Right hindlimb (tissue), 1 donor: Measurements from ENCODE around the gene TUBB1.
"Not testable (repeated sequence)": the region's sequence is repeated elsewhere in the genome, so short reads cannot be mapped to it uniquely, and the experiment has no call there.

Experiments
- DNase-seq: peaks from one replicate; pipeline ENCODE4 v3.0.0-alpha.2; 2018

TUBB1 gene

DNA sequence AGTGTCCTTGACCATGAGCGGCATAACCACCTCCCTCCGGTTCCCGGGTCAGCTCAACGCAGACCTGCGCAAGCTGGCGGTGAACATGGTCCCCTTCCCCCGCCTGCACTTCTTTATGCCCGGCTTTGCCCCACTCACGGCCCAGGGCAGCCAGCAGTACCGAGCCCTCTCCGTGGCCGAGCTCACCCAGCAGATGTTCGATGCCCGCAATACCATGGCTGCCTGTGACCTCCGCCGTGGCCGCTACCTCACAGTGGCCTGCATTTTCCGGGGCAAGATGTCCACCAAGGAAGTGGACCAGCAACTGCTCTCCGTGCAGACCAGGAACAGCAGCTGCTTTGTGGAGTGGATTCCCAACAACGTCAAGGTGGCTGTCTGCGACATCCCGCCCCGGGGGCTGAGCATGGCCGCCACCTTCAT, 4.9 kb downstream of the TUBB1 start:
- no peak for DNase-seq

DNA sequence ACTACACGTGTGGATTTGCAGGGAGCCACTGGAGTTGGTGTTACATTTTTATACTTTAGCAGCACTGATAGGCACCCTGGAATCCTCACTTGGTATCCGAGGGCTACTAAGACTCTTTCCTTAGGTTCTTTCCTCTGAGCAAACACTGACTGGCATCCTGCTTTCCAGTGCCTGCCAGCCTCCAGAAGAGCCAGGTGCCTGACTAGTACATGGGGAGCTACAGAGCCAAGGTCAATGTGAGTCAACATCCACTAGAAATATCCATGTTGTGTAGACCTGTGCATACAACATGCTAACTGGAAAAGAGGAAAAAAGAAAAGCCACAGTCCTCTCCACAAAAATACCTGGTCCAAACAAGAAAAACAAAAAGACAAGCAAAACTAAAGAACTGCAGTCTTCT, 5.9 kb downstream of the TUBB1 start:
- no peak for DNase-seq

DNA sequence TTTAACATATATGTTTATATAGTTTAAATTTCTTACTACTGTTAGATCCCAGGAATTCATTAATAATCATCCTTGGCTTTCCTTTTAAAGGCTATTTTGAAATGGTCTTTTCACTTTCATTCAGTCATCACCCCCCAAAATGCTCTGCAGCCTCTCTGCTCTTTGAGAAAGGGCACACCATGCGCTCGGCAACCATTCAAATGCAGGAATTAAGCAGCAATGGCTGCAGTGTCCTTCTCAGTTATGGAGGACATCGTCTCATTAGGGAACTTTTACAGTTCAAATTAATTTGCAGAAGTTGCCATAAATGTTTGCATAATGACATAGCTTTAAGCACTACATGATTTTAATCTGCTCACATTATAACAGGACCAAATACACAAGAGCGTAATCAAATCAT, 6.3 kb downstream of the TUBB1 start:
- no peak for DNase-seq

DNA sequence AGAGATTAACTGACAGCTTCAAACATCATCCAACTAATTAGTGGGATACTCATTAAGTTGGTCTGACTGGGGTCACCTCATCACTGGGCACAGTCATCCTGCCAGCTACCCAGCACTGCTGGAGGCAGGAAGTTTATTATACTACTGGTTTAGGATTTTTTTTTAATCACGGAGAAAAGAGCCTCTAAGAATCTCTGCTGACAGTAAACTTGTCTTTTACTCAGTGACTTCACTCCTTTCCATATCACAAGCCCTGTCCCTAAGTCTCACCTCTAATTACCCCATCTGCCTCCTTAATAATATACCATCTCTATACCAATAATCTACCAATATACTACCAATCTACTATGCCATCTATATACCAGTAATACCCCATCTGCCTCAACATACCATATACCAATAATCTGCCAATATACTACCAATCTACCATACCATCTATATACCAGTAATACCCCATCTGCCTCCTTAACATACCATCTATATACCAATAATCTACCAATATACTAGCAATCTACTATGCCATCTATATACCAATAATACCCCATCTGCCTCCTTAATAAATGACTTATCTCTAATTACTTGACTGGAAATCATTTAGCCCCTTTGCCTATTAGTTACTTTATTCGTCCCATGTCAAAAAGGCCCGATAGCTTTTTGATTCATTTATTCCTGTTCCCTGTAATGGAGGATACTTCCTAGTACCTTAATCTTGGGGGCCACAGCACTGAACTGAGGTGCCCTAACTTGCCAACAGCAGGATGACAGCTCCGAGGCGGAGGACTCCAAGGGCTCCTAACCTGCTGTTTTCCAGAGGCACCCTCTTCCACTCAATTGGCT, 7.9 kb downstream of the TUBB1 start:
- no peak for DNase-seq

DNA sequence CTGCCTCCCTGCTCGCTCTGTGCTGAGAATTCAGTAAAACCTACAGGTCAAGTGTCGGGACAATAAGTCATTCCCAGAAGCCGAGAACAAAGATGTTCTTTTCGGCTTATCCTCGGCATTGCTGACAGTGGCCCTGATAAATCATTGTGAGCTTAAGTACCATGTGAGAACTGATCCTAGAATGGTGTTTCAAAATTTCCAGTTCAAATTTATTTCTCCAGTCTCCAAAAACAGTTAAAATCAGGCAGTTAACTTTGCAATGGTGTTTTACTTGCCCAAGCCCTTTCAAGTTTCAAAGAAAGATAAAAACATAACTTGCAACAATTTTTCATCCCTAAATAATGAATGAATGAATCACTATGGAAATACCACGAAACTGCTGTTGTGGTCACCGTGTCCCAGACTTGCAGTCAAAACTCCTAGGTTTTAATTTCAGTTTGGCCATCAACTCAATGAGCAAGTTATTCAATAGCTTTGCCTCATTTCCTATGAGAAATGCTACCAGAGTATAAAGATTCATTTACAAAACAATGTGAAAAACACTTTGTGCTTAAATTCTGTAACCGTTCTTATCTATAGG, 8.6 kb downstream of the TUBB1 start:
- no peak for DNase-seq

GRCh38 chr20:59028812-59029211, 9.6 kb downstream of the TUBB1 start:
- DNase-seq, result no peak

GRCh38 chr20:59030911-59031563, 11.8 kb downstream of the TUBB1 start:
- no peak for DNase-seq

DNA sequence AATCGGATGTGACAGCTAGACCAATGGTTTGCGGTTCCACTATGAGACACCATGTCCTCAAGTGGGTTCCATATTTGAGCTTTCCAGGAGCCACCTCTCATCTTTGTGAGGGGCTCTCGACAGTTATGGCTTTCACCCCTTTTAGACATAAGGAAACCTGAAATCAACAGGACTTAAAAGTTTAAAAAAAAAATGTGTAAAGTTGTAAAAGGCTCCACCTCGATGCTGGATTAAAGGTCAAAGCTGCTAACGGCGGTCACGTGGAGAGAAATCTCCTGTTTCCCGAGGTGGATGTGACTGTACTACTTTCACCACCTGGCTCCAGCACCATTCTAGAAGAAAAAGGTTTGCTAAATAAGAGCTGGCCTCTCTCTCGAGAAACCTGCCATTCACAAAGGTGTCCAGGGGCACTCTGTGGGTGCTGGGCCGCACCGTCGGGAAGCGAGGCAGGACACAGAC, 12.4 kb downstream of the TUBB1 start:
- no peak for DNase-seq

DNA sequence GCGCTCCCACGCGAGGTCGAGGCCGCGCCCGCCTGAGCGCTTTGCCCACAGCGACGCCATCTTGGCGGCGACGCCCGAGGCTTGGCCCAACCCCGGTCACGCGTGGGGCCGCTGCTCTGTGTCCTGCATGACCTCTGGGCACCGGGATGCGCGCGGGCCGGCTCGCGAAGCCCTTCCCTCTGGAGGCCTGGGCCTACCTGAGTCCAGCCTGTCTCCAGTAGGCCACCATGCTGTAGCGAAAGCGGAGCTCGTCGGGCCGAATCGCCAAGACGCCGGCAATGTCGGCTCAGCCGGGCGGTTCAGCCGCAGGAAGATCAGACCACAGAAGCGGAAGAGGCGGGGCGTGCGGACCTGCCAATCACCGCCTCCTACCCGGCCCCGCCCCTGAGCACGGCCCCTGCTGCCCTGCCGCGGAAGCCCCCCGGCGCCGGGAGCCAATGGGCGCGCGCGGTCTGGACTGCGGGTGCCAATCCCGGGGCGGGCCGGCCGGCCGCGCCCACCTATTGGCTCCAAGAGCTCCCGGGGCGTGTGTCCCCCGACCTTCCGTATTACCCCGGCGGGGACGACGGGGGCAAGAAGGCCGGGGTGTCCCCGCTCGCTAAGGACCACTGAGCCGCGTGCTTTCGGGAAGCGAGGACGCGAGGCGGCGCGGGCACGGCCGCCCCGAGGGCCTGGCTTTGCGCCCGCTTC, 12.9 kb downstream of the TUBB1 start, which contains the start of gene ATP5F1E:
Gene ATP5F1E, minus strand, starts transcription at position 313 of the 690 bp plus-strand sequence. Its CDS starts 84 bp downstream, at position 229.
- DNase-seq, result peak; percentile 98

DNA sequence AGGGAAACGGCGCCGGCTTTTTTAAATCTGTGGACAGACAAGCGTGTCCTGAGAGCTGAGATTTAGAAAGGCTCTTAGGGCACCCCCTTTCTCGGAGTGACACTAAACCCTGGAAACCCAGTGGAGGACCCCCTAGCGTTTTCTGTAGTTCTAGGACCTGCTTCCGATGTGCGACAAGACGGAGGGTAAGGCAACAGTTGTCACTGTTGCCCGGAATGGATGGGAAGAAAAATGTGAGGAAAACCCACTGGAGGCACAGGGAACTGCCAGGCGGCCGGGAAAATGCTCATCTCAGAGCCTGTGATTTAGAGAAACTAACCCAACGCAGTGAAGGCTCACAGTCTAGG, 13.5 kb downstream of the TUBB1 start:
- no peak for DNase-seq

- DNase-seq, result no peak
Measured at GRCh38 chr20:59033093-59033492, 13.9 kb downstream of the TUBB1 start.

DNA sequence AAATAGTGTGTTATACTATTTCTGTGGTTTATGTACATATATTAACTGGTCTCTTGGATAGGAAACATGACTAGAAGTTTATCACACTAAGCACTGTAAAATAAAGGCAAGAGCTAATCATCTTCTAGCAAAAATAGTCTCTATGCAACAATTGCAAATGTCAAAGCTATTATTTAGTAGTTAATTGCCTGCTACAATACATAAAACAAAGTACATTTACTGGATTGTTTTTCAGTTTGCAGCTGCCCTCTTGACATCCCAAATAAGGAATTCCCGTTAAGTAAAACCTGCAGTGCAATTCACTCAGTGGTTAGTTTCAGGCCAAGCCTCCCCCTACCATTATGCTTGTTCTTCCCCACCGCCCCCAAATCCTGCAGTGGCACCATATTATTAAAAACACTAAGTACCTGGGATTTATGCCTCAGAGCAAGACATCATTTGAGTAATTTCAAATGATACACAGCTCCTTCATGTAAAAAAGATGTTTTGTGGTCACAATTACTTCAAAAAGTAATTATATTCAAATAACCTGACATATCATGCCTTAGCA, 14.5 kb downstream of the TUBB1 start:
- no peak for DNase-seq

DNA sequence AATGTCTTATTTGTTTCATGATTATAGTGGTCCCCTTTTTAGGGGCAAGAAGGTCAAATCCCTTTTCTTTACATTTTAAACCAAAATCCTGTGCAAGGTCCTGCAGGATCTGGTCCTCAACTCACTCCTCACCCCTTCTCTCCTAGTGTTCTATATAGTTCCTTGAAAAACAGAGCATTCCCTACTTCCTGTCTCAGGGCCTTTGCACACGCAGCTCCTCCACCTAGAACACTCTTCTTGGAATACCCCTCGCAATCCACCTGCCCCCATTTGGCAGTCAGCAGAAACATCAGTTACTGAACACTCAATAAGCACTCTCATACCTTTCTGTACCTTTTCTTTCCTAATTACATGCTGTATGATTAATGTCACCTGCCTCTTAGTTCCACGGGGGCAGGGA, 16.2 kb downstream of the TUBB1 start:
- DNase-seq, result no peak

- DNase-seq, result no peak
Measured at GRCh38 chr20:59037386-59037785, 18.2 kb downstream of the TUBB1 start.

DNA sequence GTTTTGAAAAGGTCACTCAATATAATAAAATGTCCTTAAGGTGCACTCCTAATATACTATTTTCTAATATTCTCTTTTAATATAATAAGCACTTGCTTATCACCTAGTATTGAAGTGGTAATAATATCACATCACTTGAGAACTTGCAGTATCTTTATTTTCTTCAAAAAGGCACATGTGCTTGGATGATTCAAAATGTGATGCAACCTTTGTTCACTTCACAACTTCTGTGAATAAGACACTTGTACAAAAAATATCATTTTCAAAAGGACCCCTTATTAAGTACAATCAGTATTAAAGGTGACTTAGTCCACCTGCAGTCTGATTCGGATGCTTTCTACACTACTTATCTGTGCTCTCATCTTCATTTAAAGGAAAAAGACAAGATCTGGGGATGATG, 20.0 kb downstream of the TUBB1 start:
- no peak for DNase-seq

GRCh38 chr20:59040667-59041066, 21.4 kb downstream of the TUBB1 start:
- no peak for DNase-seq

DNA sequence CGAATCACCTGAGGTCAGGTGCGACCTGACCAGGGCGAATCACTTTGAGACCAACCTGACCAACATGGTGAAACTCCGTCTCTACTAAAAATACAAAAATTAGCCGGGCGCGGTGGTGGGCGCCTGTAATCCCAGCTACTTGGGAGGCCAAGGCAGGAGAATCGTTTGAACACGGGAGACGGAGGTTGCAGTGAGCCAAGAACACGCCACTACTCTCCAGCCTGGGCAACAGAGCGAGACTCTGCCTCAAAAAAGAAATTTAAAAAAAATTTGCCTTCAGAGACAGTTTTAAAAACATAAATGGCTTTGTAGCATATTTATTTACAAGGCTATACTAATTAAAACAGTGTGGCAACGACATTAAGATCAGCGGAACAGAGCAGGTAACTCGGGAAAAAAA, 22.3 kb downstream of the TUBB1 start:
- not testable (repeated sequence) for DNase-seq

GRCh38 chr20:59042151-59042795, 23.0 kb downstream of the TUBB1 start, which contains the start of gene PRELID3B:
Gene PRELID3B, minus strand, starts transcription at chr20:59042786. Its CDS starts 56 bp downstream, at chr20:59042730.
- DNase-seq, result no peak

GRCh38 chr20:59042796-59043631, 23.8 kb downstream of the TUBB1 start:
- peak; percentile 96 for DNase-seq

GRCh38 chr20:59043698-59044097, 24.5 kb downstream of the TUBB1 start:
- no peak for DNase-seq

DNA sequence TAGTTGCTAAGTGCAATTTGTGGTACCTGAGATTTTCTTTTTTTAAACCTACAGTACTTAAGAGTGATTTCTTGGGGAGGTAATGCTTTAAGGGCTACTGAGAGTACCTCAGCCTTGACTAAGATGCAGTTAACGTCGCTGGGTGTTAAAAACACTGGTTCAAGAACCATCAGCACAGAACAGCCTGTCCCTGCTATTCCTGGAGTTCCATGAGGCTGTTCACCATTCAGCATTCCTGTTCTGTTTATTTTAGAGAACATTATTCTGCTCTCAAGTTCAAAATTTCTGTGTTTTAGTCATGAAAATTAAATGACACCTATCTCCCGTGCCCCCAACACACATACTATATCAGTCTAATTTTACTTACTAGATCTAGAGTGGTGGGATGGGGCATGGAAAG, 25.1 kb downstream of the TUBB1 start:
- DNase-seq, result no peak
